PC-9 (cell line): Measurements from ENCODE around the gene DPEP2.

ENCODE experiments used
- CTCF ChIP-seq: fragments of 200-600 bp; sonication (generic); conservative IDR thresholded peaks from 2 replicates; pipeline ENCODE4 v1.6.1; 2017; ENCODE audit warnings: mixed run types, antibody characterized with exemption, mild to moderate bottlenecking, moderate library complexity
- EZH2 ChIP-seq: fragments of 200-600 bp; sonication (generic); IDR thresholded peaks from 2 replicates; pipeline ENCODE4 v1.8.0; 2017; ENCODE audit warnings: antibody characterized with exemption, low read depth

GRCh38 chr16:68037841-68038597, 38.7 kb upstream of the DPEP2 start:
- TF ChIP-seq CTCF: no peak
- no peak for TF ChIP-seq EZH2
